ENCODE data around the gene FER.
"Not testable (repeated sequence)": the region's sequence is repeated elsewhere in the genome, so short reads cannot be mapped to it uniquely, and the experiment has no call there.

Gene FER

DNA sequence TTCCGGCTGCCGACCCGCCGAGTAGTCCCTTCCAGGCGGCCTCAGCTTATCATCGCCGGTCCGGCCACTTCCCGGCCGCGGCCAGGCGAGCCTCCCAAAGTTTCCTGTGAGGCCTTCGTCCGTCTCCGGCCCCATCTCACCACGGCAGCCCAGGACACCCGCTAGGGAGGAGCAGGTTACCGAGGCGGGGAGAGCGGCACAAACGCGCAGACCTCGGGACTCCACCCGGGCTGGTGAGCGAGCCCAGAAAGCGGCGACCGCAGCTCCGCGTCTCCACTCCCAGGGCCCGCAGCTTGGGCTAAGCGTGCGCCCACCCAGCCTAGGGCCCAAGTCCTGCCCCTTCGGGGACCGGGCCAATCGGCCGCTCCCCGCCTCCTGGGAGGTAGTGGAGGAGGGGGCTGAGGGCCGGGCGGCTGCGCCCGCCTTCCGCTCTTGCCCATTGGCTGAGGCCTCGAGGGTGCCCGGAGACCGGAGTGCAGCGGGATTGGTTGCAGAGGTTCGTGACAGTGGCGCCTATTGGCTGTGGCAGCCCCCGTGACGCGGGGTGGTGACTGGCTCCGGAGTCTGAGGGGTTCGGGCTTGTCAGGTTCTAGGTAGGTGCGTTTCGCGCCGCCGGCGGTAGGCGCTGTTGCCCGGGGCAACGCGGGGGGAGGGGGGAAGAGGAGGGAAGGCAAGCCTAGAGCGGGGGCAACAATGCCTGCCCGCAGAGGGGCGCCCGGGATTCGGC, 867 bp downstream of the FER start:
- peak; percentile 97 to 98 for DNase-seq

DNA sequence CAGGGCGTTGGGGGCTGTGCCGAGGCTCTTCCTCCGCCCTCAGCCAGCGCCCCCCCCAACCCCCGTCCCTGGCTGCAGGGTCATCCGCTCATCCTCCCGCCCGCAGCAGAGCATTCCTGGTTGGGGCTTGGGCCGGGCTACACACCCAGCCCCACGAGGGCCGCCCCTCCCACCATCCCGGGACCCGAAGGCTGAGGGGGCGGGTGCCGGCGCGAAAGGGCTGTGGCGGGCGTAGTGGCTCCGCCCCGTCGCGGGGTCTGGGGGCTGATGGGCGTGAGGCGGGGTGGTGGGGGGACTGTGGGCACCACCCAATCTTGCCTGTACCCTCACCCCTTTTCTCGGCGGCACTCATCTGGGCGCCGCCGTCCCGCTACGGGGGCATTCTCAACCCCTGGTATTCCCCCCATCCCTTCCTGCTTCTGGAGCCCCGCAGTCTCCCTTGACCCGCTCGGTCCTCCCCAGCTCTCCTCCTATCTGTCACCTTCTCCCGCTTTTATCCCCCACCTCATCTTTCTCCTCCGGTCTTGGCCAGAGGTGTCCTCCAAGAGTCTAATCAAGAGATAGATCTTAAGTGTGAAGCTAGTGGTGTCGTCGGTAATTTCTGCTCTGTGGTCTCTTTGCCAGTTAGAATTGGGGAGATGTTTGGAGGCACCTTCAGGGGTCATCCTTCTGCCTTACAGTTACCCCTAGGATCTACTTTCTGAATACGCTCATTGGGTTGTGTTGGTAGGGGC, 1.6 kb downstream of the FER start:
- peak; percentile 25 to 52 for DNase-seq

DNA sequence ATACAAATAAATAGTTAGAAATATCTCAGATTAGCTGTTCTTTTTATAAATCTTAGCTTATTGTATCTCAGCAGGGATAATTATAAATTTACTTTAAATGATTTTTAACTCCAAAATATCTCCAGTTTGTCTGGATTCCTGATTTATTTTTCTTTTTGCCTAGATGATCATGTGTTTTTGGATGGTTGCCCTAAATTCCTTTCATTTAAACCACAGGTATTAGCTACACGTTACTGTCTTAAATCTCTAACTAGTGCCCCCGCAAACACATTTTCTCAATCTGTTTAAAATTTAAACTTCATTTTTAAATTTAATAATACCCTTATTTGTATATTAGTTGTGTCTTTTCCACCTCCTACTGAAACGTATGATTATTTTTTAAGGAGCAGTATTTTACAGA, 5.6 kb downstream of the FER start:
- no peak for DNase-seq

DNA sequence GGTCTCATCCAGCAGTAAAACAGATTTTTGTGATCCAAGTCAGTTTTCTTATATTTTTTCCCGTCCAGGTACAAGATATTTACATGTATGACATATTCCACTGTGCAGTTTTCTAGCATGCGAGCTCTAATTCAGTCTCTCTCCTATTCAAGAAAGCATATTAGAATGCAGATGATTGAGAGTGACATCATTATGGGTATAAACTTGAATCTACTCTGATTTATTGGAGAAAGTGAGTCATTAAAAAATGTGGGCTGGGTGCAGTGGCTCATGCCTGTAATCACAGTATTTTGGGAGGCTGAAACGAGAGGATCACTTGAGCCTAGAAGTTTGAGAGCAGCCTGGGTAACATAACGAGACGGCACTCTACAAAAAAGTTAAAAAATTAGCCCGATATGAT, 6.2 kb downstream of the FER start:
- DNase-seq: no peak

DNA sequence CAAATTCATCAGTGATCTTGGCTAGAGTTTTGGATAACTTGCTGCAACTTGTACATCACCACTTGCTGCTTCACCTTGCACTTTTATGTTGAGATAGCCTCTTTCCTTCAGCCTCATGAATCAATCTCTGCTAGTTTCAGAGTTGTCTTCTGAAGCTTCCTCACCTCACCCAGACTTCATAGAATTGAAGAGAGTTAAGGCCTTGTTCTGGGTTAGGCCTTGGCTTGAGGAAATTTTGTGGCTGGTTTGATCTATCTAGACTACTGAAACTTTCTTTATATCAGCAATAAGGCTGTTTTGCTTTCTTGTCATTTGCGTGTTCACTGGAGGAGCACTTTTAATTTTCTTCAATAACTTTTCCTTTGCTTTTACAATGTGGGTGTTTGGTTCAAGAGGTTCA, 12.8 kb downstream of the FER start:
- no peak for DNase-seq

DNA sequence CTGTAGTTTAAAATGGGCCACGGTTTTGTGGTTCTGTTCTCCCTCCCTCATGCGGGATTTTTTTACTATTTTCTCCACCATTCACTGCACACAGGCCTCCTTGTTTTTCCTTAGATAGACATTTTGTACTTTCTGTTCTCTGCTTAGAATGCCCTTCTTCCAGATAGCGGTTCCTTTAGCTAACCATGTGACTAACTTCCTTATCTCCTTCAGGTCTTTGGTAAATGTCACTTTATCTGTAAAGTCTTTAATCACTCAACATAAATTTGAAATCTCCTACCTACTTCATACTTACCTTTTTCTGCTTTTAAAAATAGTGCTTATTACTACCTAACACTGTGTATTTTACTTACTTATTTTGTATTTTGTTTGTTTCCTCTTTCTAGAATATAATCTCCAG, 15.0 kb downstream of the FER start:
- no peak for DNase-seq

DNA sequence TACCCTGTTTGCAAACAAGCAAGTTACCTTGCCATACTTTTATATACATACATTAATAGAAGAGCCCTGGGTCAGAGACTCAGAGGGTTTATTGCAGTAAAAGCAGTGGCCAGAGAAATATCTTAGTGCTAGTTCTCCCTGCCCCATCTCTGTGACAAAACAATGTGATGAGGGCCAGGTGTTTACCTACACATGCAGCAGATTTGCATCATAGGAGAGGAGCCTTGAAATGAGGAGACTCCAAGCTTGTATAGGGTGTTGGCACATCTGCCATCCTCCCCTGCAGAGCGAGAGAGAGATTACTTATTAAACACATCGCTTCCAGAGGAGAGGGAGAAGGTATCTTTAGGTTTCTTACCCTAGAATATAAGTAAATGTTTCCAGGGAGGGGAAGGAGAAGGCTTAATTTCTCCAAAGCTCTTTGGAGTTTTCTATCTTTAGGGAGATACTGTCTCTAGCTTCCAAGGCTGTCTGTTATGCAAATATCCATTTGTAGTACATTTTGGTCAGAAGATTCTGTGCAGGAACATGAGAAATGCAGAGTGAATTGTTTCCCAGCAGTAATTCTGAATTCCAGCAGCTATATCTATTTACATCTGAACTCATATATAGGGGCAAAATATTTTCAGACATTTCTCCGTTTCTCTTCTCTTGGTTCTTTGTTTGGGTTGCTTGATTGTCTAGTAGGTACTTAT, 15.7 kb downstream of the FER start:
- no peak for DNase-seq

DNA sequence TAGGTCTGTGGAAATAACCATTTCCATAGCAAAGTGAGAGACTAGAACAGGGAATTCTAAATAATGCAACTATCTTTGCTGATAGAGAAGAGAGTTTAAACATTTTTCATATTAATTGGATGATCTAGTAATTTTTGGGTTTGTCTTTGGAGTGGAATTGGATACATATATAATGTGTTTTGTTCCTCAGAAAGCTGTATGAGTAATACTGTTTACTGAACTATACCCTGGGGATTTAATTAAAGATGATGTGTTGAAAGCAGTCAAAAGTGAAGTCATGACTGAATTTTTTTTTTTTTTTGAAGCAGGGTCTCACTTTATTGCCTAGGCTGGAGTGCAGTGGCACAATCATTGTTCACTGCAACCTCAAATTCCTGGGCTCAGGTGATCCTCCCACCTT, 17.9 kb downstream of the FER start:
- no peak for DNase-seq

DNA sequence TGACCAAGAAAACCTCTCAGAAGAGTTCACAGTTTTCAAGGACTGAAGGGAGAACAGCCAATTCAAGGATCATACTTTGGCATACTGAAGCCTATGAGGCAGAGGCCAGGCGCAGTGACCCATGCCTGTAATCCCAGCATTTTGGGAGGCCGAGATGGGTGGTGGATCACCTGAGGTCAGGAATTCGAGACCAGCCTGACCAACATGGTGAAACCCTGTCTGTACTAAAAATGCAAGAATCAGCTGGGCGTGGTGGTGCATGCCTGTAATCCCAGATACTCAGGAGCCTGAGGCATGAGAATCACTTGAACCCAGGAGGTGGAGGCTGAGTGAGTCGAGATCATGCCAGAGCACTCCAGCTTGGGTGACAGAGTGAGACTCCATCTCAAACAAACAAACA, 19.2 kb downstream of the FER start:
- DNase-seq: not testable (repeated sequence)

DNA sequence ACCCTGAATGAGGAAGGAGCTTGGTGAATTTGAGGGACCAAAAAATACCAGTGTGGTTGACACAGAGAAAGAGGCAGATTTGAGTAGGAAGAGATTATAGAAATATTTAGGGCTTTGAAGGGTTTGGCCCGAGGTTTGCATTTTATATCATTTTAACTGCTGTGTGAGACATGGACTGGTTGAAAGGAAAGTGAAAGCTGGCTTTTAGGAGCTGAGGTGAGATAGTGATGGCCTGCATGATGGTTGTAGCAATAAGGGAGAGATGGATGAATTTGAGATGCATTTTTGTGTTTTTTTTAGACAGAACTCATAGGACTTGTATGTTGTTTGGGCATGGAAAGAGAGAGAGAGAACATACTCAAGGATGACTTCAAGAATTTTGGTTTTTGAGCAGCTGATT, 21.7 kb downstream of the FER start:
- no peak for DNase-seq

DNA sequence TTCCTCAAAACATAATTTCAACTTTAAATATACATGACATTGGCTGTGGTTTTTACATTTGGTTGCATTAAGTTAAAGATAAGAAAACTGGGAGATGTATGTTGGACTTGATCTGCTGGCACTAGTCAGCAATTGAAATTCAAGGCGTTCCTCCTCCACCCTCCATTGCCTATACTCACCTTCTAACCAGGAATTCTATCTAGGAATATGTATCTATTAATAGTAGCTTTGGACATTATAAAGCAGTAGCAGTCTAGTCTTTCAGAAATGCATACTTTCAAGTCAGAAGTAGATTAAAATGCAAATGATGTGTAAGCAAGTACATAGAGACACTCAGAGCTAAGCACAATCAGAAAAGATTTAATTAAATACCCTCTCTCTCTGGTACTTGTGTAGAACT, 24.9 kb downstream of the FER start:
- DNase-seq: no peak

DNA sequence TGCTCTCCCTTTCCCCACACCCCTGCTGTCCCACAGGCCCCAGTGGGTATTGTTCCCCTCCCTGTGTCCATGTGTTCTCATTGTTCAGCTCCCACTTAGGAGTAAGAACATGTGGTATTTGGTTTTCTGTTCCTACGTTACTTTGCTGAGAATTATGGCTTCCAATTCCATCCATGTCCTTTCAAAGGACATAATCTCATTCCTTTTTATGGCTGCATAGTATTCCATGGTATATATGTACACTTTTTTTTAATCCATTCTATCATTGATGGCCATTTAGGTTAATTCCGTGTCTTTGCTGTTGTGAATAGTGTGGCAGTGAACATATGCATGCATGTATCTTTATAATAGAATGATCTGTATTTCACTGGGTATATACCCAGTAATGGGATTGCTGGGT, 25.6 kb downstream of the FER start:
- DNase-seq: no peak

DNA sequence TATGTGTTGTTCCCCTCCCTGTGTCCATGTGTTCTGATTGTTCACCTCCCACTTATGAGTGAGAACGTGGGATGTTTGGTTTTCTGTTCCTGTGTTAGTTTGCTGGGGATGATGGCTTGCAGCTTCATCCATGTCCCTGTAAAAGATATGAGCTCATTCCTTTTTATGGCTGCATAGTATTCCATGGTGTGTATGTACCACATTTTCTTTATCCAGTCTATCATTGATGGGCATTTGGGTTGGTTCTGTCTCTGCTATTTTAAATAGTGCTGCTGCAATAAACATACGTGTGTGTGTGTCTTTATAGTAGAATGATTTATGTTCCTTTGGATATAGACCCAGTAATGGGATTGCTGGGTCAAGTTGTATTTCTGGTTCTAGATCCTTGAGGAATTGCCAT, 26.4 kb downstream of the FER start:
- DNase-seq: not testable (repeated sequence)

DNA sequence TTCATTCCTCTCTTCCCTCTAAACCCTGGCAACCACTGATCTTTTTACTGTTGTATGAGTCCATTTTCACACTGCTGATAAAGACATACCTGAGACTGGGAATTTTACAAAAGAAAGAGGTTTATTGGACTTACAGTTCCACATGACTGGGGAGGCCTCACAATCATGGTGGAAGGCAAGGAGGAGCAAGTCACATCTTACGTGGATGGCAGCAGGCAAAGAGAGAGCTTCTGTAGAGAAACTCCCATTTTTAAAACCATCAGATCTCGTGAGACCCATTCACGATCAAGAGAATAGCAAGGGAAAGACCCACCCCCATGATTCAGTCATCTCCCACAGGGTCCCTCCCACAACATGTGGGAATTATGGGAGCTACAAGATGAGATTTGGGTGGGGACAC, 29.9 kb downstream of the FER start:
- not testable (repeated sequence) for DNase-seq

DNA sequence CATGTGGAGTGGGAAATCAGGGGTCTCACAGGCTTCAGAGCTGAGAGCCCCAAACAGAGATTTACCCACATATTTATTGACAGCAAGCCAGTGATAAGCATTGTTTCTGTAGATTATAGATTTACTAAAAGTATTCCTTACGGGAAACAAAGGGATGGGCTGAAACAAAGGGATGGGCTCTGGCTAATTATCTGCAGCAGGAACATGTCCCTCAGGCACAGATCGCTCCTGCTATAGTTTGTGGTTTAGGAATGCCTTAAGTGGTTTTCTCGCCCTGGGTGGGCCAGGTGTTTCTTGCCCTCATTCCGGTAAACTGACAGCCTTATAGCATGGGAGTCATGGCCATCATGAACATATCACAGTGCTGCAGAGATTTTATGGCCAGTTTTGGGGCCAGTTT, 36.9 kb downstream of the FER start:
- not testable (repeated sequence) for DNase-seq

DNA sequence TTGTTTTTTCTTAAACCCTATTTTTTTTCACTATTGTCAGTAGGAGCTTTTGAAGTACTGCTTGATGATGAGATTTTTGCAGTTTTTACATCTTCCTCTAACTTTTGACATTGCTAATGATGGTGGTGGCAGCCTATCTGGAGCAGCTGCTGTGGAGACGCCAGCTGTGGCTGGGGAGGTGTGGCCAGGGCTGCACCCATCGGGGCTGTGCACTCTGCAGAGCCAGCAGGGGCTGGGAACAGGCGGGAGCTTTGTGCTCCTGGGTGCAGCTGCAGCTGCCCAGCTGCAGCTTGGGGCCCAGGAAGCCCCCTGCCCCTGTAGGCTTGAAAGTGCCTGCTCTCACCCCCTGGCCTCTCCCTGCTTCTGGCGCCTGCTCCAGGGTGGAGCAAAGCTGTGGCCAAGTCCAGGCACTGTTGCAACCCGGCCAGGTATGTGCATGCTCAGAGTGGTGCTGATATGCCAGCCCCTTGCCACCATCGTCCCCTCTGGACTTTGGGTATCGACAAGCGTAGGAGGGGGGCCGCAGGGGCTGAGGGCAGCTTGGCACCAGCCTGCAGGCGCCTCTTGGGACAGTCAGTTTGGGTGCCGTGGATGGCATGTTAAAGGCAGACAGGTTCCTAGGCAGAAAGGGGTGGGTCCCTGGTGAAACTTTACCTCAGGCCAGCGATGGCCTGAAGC, 39.2 kb downstream of the FER start:
- DNase-seq: peak in 1 of 2 experiments; percentile 4

DNA sequence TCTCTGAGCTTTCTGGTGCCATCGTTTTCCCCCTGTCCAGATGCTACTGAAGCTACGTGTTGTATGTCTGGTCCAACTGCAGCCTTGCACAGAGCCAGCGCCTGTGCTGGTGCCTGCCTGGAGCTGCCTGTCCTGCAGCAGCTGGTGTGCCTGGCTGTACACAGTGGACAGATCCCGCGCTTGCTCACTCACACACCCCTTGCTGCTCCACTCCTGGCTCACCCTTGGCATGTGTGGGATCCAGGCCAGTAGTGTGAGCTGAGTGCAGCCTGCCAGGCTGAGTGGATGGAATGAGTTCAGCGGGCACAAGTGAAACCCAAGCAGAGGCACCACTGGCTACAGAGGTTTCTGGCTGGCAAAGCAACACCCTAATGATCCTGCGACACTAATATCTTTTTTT, 40.4 kb downstream of the FER start:
- DNase-seq: no peak

DNA sequence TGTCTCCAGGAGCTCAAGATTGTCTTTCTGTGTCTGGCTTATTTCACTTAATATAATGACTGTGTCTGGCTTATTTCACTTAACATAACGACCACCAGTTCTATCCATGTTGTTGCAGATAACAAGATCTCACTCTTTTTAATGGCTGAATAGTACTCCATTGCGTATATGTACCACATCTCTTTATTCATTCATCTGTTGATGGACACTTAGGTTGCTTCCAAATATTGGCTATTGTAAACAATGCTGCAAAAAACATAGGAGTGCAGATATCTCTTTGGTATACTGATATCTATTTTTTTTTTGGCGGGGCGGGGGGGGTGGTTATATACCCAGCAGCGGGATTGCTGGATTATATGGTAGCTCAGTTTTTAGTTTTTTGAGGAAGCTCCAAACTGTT, 45.5 kb downstream of the FER start:
- DNase-seq: no peak

DNA sequence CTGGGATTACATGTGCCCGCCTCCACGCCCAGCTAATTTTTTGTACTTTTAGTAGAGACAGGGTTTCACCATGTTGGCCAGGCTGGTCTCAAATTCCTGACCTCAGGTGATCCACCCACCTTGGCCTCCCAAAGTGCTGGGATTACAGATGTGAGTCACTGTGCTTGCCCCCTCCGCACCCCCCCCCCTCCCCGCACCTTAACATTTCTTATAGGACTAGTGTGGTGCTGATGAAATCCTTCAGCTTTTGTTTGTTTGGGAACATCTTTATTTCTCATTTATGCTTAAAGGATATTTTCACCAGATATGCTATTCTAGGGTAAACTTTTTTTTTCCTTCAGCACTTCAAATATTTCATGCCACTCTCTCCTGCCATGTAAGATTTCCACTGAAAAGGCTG, 46.7 kb downstream of the FER start:
- DNase-seq: not testable (repeated sequence)

DNA sequence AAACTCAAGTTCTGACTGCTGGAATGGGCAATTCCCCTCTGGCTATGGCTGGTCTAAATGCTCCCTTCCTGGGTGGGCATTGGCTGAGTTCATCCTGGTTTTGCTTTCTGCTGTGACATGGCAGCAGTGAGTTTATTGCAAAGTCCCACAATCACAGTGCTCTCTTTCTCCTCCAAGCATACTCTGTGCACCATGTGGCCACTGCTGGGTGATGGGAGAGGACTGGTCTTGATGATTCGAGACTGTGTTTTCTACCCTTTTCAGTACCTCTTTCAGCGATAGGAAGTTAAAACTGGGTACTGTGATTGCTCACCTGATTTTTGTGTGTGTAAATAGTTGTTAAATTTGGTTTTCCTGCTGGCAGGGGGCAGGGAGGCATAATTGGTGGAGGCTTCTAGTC, 49.7 kb downstream of the FER start:
- DNase-seq: no peak

DNA sequence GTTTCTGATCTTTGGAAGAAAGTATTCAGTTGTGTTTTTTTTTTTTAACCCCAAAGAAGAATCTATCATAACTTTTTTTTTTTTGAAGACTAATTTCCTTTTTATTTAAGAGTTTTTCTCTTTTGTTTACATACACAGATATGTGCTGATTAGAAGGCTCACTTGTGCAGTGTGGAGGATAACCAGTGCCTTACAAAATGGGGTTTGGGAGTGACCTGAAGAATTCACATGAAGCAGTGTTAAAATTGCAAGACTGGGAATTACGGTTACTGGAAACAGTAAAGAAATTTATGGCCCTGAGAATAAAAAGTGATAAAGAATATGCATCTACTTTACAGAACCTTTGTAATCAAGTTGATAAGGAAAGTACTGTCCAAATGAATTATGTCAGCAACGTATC, 50.3 kb downstream of the FER start:
- no peak for DNase-seq

DNA sequence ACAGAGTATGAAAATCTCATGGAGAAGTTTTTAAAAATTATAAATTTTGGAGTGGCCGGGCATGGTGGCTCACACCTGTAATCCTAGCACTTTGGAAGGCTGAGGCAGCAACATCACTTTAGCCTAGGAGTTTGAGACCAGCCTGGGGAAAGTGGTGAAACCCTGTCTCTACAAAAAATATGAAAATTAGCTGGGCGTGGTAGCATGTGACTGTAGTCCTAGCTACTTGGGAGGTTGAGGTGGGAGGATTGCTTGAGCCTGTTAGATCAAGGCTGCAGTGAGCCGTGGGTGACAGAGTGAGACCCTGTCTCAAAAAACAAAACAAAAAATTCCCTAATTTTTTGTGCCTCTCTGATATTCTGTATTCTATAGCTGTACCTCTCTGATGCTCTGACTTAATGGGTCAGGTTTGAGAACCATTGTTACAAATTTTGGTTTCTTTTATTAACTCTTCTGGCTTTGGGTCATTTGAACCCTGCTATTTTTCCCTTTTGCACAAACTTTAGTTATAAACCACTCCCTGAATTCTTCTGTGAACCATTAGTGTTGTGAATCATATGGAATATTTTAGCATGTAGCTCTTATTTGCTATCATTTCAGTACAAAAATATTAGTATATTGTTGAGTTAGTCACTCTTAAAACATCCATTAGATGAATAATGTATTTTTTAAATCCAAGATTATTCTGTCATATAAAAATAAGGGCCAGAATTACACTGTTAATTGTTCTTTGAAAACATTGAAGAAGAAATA, 51.0 kb downstream of the FER start:
- no peak for DNase-seq

DNA sequence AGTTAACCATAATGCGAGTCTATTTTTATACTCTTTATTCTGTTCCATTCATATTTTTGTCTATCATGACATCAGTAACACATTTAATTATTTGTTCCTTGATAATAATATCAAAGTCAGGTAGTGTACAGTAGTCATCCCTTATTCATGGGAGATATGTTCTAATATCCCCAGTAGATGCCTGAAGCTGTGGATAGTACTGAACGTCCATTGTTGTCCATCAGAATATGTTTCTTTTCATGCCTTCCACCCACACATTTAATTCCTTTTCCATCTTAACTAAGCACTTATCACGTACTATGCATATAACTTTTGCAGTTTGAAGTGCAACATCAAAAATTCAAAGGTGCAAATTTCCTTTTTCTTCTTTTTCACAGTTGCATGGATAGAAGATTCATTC, 53.6 kb downstream of the FER start:
- DNase-seq: no peak

All from SHP77 (cell line).